Mucosa of descending colon (tissue), 3 donors: ENCODE measurements around the gene DNAJC10. TPM values are rescaled to one million over a fixed set of nuclear protein-coding genes. Genes with fewer than 3 reads are reported as not detected.

Experiments
- ATAC-seq: fragments of 200-7000 bp; cut with Tn5 transposase; one replicate; pipeline ENCODE4 v1.9.1; 2020; ENCODE audit warnings: mild to moderate bottlenecking, moderate library complexity
- DNase-seq, 3 donors: peaks; one replicate each; pipeline ENCODE4 v3.0.0-alpha.2; 2020
- H3K36me3 ChIP-seq: fragments of 200-600 bp; one replicate; pipeline ENCODE4 v1.8.0; 2021; ENCODE audit warnings: low read depth, mild to moderate bottlenecking
- H3K4me1 ChIP-seq: fragments of 200-600 bp; one replicate; pipeline ENCODE4 v1.8.0; 2021; ENCODE audit warnings: low read depth, mild to moderate bottlenecking
- H3K4me3 ChIP-seq: fragments of 200-600 bp; one replicate; pipeline ENCODE4 v1.8.0; 2021; ENCODE audit warnings: mild to moderate bottlenecking
- H3K9me3 ChIP-seq: fragments of 200-600 bp; one replicate; pipeline ENCODE4 v1.8.0; 2021; ENCODE audit warnings: mild to moderate bottlenecking
- intact Hi-C, 2 donors: fragments of 100-400 bp; cut with DNase I in 1 of 2; cut with micrococcal nuclease in 1 of 2; formaldehyde crosslinking; loops; one replicate each; pipeline versions ENCODE4 v1.11.0 to v1.11.1; 2022; cut with DNase I, micrococcal nuclease
- total RNA-seq, 3 donors: library from RNA; stranded (reverse); fragmentation: NEBNext Ultra II Directional in 2 of 3; extraction: Animal tissue kit (Norgen Biotek cat#: 25700) in 2 of 3; gene quantifications; one replicate each; pipeline versions ENCODE4 v1.2.1 to v1.2.4, GENCODE V29; 2021 to 2023
- TF ChIP-seq, protein P1 (sequence below): fragments of 200-600 bp; IDR thresholded peaks from one replicate; pipeline ENCODE4 v1.8.0; 2022; ENCODE audit warnings: antibody characterized with exemption, mild to moderate bottlenecking
- donor health status: DM: no; HTN: no; CAD: no; lungs with moderate emphysema.
- donor health status: DM: no; HTN: no; CAD: no.
- donor health status: DM: no; HTN: yes; CAD: no.

DNAJC10 gene
- total RNA-seq, 3 donors from 2014 or later: 49.9 to 69.2 (median 68.4) TPM

DNA sequence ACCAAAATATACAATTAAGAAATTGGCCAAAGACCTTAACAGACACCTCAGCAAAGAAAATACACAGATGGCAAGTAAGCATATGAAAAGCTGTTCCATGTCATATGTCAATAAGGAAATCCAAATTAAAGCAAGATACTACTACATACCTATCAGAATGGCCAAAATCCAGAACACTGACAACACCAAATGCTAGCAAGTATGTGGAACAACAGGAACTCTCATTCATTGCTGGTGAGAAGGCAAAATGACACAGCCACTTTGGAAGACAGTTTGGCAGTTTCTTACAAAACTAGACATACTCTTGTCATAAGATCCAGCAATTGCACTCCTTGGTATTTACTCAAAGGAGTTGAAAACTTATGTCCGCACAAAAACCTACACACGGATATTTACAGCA lies 20.3 kb upstream of the DNAJC10 start:
- Histone ChIP-seq H3K36me3 (no peaks in the 10 kb centered on the region), H3K4me1 (no peaks in the 10 kb centered on the region), H3K4me3 (no peak overlapping the region), H3K9me3 (no peaks in the 10 kb centered on the region)
- ATAC-seq (no peak), DNase-seq (no peak)
- TF ChIP-seq, protein P1, sequence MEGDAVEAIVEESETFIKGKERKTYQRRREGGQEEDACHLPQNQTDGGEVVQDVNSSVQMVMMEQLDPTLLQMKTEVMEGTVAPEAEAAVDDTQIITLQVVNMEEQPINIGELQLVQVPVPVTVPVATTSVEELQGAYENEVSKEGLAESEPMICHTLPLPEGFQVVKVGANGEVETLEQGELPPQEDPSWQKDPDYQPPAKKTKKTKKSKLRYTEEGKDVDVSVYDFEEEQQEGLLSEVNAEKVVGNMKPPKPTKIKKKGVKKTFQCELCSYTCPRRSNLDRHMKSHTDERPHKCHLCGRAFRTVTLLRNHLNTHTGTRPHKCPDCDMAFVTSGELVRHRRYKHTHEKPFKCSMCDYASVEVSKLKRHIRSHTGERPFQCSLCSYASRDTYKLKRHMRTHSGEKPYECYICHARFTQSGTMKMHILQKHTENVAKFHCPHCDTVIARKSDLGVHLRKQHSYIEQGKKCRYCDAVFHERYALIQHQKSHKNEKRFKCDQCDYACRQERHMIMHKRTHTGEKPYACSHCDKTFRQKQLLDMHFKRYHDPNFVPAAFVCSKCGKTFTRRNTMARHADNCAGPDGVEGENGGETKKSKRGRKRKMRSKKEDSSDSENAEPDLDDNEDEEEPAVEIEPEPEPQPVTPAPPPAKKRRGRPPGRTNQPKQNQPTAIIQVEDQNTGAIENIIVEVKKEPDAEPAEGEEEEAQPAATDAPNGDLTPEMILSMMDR: no peak
- intact Hi-C loops: no loop called here

DNA sequence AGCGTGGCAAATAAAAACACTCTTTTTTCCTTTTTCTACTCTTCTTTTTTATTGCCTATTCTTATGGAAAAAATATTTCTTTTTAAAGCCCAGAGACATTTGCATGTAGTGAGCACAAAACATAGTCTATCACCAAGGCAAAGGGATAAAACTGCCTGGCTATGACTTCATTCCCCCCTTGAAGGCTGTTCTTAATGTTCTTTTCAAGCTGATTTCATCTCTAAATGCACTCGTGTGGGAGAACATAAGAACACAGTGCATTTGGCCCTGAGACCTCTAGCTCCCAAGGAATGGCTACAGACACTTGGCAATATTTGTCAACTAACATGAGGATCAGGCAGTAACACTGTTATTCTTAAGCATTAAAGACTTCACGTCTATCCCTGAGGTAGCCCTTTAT lies 17.4 kb upstream of the DNAJC10 start:
- no peak overlapping the region for H3K4me3 ChIP-seq
- no peaks in the 10 kb centered on the region for H3K36me3 ChIP-seq
- ATAC-seq (no peak), DNase-seq (no peak)
- H3K4me1 ChIP-seq: no peaks in the 10 kb centered on the region
- TF ChIP-seq, protein P1: no peak
- intact Hi-C loops: no loop called here
- no peaks in the 10 kb centered on the region for H3K9me3 ChIP-seq

DNA sequence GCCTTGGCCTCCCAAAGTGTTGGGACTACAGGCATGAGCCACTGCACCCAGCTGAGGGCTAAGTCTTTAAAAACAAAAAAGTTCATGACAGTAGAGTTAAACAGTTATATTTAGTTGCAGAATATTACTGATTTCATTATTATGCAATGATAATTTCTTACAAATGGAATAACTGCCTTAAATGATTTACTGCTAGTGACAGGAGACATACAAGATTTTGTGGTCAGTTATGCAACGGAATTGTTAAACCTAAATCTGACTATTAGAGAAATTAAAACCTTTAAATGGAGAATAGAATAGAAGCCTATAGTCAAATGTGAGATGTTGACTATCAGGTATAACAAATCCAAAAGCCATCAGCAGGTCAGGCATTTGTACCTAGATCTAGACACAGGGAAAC lies 10.3 kb upstream of the DNAJC10 start:
- ATAC-seq: no peak
- TF ChIP-seq, protein P1: no peak
- Histone ChIP-seq H3K36me3 (no peaks in the 10 kb centered on the region), H3K4me1 (no peaks in the 10 kb centered on the region), H3K4me3 (no peak overlapping the region), H3K9me3 (no peaks in the 10 kb centered on the region)
- no peak for DNase-seq
- intact Hi-C loops: no loop called here

DNA sequence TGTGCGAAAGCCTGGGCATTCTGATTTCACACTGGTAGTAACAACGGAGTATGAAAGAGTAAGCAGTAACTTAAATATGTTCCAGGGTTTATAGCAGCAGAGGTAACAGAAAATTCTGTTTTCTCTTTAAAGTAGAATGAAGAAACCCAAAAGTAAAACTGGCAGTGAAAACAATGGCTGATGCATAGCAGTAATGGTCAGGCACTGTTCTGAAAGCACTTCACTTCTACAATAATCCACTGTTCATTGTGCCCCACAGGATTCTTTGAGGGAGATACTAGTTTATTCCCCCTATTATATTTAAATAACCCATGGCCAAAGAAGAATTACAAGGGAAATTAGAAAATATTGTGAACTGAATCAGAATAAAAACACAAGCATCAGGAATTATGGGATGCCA lies 9.3 kb upstream of the DNAJC10 start:
- TF ChIP-seq, protein P1: no peak
- Histone ChIP-seq H3K36me3 (no peaks in the 10 kb centered on the region), H3K4me1 (no peaks in the 10 kb centered on the region), H3K4me3 (no peak overlapping the region), H3K9me3 (no peaks in the 10 kb centered on the region)
- DNase-seq: no peak
- ATAC-seq: no peak
- intact Hi-C loops: no loop called here

DNA sequence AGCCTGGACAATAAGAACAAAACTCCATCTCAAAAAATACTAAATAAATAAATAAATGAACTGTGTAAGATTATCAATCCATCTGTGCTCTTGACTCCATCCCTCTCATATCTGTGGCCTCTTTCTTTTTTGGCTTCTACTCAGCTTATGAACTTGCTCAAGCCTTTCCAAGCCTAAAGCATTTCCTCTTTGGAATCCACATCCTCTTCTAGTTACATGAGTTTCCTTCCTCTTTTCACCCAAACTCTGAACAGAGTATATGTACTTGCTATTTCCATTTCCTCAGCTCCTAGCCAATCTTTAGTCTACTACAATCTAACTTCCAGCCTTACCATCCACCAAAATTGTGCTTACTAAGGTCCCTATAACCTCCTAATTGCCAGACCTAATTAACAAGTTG lies 2.5 kb upstream of the DNAJC10 start:
- TF ChIP-seq, protein P1: no peak
- Histone ChIP-seq H3K4me3 (no peak overlapping the region), H3K36me3 (no peaks in the 10 kb centered on the region), H3K4me1 (peaks cover 5% of the 10 kb centered on the region), H3K9me3 (no peaks in the 10 kb centered on the region)
- ATAC-seq (no peak), DNase-seq (no peak)
- intact Hi-C loops: no loop called here
